HG03571 (cell line): ENCODE results near the gene CTH.
"Not testable (repeated sequence)": the region's sequence is repeated elsewhere in the genome, so short reads cannot be mapped to it uniquely, and the experiment has no call there.

Experiments used
- ATAC-seq: cut with Tn5 transposase; IDR thresholded peaks from one replicate; pipeline ENCODE4 v1.9.1; 2021; ENCODE audit not compliant: unreplicated experiment

Gene CTH

GRCh38 chr1:70405780-70406416, 5.2 kb upstream of the CTH start:
- no peak for ATAC-seq

DNA sequence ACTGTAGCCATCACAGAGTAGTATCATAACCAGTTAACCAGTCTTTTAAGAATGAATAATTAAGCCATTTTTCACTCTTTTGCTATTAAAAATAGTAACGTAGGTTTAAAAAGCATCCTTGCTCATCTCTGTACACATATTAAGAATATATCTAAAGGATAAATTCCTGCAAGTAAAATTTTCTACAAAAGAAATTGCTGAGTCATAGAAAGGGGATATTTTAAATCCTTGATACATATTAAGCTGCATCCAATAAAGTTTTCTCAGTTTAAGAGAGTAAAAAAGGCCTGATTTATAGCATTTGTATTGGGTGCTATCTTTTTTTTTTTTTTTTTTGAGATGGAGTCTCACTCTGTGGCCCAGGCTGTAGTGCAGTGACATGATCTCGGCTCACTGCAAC, 1.9 kb upstream of the CTH start:
- ATAC-seq = no peak

DNA sequence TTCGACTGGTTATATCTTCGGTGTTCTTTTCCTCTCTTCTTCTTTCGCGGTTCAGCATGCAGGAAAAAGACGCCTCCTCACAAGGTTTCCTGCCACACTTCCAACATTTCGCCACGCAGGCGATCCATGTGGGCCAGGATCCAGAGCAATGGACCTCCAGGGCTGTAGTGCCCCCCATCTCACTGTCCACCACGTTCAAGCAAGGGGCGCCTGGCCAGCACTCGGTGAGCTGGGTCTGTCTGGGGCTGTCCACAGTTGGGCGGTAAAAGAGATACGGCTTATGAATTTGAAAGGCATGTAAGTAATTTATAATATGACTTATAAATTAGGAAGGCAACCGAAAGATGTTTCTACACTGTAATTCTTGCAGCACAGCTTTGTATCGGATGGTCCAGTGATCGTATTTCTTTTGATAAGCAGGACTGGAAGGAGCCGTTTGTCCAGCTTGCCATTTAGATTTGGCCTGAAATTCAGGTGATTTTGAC, 334 bp downstream of the CTH start:
- peak; percentile 3 for ATAC-seq

DNA sequence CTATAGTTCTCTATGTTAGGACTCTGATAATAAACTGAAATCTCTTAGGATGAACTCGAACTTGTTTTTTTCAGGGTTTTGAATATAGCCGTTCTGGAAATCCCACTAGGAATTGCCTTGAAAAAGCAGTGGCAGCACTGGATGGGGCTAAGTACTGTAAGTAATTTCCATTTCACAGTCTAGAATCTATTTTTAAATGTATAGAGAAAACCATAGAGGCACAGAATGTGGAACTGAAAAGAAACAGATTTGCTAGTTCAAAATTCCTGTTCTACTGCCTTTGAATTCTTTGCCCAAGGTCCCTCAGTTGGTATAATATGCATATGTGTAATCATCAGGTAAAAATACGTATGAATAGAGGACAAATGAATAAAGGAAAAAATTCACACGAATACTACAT, 4.8 kb downstream of the CTH start:
- no peak for ATAC-seq

GRCh38 chr1:70418973-70419734, 8.1 kb downstream of the CTH start:
- ATAC-seq = not testable (repeated sequence)

DNA sequence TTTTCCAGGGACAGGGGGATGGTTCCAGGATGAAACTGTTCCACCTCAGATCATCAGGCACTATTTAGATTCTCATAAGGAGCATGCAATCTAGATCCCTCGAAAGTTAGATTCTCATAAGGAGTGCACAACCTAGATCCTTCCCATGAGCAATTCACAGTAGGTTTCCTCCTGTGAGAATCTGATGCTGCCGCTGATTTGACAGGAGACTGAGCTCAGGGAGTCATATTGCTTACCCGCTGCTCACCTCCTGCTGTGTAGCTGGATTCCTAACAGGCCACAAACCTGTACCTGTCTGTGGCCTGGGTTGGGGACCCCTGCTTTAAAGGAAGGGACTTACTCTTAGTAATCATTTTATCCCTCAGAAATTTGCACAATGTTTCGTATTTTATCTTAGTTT, 9.3 kb downstream of the CTH start:
- no peak for ATAC-seq

GRCh38 chr1:70426154-70427131, 15.4 kb downstream of the CTH start:
- no peak for ATAC-seq

DNA sequence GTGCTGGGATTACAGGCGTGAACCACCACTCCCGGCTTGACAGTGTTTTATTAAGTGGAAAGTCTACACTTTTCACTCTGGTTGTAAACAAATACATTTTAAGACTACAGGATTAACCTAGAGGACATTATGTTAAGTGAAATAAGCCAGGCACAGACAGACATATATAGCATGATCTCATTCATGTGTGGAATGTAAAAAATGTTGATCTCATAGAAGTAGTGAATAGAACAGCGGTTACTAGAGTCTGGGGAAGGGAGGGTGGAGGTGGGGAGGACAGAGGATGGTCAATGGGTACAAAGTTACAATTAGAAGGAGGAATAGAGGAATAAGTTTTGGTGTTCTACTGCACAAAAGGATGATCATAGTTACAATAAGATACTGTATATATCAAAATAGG, 16.9 kb downstream of the CTH start:
- ATAC-seq = no peak

DNA sequence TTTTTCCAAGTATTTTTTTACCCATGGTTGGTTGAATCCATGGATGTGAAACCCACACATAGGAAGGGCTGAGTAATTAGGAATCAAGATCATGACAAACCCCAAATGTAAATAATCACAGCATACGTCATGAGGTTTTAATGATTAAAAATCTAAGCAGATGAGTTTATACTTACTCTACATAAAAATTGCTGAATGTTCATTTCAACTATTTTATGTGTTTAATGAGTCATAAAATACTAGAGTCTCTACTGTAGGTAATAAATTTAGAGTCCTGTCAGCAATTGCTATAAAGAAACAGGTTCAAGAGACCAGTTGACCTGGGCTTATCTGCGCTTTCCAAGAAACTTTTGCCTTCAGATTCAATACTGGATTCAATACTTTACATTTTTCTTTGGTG, 18.2 kb downstream of the CTH start:
- no peak for ATAC-seq

- no peak for ATAC-seq
Observed at GRCh38 chr1:70429757-70430156, 18.7 kb downstream of the CTH start.

GRCh38 chr1:70431317-70431716, 20.2 kb downstream of the CTH start:
- ATAC-seq = no peak

GRCh38 chr1:70431874-70432273, 20.8 kb downstream of the CTH start:
- ATAC-seq = no peak

DNA sequence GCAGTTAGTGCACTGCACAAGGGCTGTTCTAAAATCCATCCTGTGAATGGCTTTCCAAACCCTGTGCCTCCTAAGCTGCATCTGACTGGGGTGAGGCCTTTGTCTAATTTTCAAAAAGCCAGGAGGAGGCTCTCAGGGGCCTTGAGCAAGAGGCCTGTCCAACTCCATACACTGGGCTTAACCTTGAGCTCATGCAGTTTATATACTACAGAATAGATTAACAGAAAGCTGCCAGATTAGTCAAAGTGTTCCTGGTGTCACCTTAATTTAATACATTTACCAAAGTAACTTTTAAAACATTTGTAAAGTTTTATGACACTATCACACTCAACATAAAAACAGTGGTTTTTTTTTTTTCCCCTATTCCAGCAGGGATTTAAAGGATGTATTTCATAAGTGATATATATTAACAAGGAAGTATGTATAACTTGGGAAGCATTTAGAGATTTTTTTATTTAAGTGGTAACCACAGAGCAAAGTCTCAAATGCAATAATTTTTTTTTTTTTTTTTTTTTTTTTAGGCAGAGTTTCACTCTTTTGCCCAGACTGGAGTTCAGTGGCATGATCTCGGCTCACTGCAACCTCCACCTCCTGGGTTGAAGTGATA, 23.3 kb downstream of the CTH start:
- ATAC-seq = no peak

DNA sequence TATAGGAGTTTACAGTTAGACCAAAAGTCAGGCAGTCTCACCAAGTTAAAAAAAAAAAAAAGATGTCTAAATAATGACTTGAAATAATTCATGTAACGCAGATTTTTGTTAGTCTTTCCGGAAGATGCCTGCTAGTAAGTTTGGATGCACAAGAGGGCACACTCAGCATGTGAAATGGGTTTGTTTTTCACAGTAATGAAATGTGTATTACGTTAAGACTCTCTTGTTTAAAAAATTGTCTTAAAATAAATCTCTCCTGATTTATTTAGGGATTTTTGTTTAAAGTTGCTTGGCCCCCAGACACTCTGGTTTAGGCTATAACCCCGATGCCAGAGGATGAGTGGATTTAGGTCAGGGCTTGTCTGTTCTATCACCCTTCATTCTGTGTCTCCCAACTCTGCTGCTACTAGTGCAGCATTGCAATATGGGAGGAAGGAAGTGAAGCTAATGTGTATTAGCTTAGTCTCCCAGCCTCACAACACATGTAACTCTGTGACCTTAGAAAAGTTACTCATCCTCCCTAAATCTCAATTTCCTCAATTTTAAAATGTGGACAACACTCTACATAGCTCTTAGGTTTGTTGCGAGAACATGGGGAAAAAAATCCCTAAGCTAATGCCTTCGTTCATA, 25.7 kb downstream of the CTH start:
- no peak for ATAC-seq

GRCh38 chr1:70438529-70438928, 27.5 kb downstream of the CTH start:
- no peak for ATAC-seq

- ATAC-seq = no peak
Observed at GRCh38 chr1:70440642-70441391, 29.7 kb downstream of the CTH start.

DNA sequence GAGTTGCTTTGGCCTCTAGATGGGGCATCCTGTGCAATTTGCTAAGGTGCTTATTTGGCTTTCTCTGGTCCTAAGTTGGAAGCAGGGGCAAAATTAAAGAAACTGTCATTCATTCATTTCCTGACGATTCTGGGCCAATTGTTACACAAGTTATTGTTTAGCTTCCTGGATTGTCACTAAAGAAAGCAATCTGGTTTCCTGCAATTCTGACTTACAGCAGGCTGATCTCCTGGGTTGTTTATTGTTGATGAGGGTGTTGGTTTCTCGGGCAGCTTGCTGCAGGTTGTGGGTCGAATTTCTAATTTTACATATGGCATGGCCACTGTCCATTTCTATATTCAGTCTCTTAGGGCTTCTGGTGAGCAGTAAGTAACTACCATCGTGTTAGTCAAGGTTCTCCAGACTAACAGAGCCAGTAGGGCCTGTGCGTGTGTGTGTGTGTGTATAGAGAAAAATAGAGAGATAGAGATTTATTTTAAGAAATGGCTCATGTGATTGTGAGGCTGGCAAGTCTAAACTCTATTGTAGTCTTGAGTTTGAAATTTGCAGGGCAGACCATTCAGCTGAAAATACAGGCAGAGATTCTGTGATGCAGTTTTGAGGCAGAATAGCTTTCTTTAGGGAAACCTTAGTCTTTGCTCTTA, 30.4 kb downstream of the CTH start:
- no peak for ATAC-seq

- no peak for ATAC-seq
Observed at GRCh38 chr1:70442490-70442889, 31.4 kb downstream of the CTH start.

DNA sequence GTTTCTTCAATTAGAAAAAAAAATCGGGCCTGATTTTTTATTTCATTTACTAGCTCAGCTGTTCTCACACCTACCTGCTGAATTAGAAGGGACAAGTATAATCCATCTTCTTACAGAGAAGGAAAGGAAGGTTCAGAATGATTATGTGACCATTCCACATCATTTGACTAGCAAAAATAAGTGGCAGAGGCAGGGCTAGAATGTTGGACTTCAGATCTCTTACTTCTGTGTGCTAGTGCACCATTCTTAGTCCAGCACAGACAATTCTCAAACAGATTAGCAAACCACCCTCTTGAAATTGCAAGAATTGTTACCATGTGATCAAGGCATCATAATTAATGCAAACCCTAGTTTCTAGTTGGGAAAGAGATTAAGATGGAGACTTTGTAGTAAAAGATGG, 32.7 kb downstream of the CTH start:
- no peak for ATAC-seq
